Measurements from ENCODE around the gene SASH1. TPM values are rescaled to one million over a fixed set of nuclear protein-coding genes. Genes with fewer than 3 reads are reported as not detected.

The SASH1 gene
- total RNA-seq, 1 experiment from 2014 or later: 9.8 TPM

DNA sequence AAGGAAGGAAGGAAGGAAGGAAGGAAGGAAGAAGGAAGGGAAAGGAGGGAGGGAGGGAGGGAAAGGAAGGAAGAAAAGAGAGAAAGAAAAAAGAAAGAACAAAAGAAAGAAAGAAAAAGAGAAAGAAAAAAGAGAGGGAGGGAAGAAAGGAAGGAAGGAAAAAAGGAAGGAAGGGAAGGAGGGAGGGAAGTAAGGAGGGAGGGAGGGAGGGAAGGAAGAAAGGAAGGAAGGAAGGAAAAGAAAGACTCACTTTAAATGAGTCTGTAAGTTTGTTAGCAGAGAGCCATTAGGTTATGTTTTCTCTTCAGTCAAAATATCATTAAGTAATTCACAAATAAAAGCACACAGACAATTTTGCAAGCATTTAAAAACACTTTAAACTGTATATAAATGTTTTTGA is 44.0 kb upstream of the SASH1 start:
- ATAC-seq (no peak), DNase-seq (no peak)
- H3K9ac ChIP-seq (ENCODE audit: low read length): no peak overlapping the region
- H3K4me1 ChIP-seq (ENCODE audit: insufficient read depth, low read length): no peaks in the 10 kb centered on the region
- H4K20me1 ChIP-seq (ENCODE audit: low read length): no peaks in the 10 kb centered on the region
- intact Hi-C loops (cut with micrococcal nuclease): no loop called here
- no peaks in the 10 kb centered on the region for H3K9me3 ChIP-seq (ENCODE audit: low read length)
- no peak overlapping the region for H3K27ac ChIP-seq (ENCODE audit: low read length)
- H3K9me2 ChIP-seq (replicated peaks; ENCODE audit: low read length): no peaks in the 10 kb centered on the region
- H2AFZ ChIP-seq (ENCODE audit: low read length): no peak overlapping the region
- BruUV-seq (replicated peaks): no TSS peak
- TF ChIP-seq, protein P1, sequence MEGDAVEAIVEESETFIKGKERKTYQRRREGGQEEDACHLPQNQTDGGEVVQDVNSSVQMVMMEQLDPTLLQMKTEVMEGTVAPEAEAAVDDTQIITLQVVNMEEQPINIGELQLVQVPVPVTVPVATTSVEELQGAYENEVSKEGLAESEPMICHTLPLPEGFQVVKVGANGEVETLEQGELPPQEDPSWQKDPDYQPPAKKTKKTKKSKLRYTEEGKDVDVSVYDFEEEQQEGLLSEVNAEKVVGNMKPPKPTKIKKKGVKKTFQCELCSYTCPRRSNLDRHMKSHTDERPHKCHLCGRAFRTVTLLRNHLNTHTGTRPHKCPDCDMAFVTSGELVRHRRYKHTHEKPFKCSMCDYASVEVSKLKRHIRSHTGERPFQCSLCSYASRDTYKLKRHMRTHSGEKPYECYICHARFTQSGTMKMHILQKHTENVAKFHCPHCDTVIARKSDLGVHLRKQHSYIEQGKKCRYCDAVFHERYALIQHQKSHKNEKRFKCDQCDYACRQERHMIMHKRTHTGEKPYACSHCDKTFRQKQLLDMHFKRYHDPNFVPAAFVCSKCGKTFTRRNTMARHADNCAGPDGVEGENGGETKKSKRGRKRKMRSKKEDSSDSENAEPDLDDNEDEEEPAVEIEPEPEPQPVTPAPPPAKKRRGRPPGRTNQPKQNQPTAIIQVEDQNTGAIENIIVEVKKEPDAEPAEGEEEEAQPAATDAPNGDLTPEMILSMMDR (conservative IDR thresholded peaks at IDR 0.05; ENCODE audit: low read depth, low read length): no peak
- TF ChIP-seq EZH2 (IDR thresholded peaks at IDR 0.05; ENCODE audit: low read length, unreplicated experiment) (no peak), EZH2phosphoT487 (IDR thresholded peaks at IDR 0.05; ENCODE audit: borderline replicate concordance, low read length) (no peak)
- H3F3A ChIP-seq (ENCODE audit: low read length, unreplicated experiment): no peaks in the 10 kb centered on the region
- H3K4me2 ChIP-seq (ENCODE audit: low read length): no peak overlapping the region
- no peaks in the 10 kb centered on the region for H3K79me2 ChIP-seq (ENCODE audit: low read length)
- POLR2A ChIA-PET (ENCODE audit: unreplicated experiment): no interaction called here
- CTCF ChIA-PET: no interaction called here
- H3K36me3 ChIP-seq (ENCODE audit: low read depth, low read length): no peaks in the 10 kb centered on the region
- no peaks in the 10 kb centered on the region for H3K27me3 ChIP-seq (ENCODE audit: low read length)
- H3K4me3 ChIP-seq (ENCODE audit: low read length): no peak overlapping the region

DNA sequence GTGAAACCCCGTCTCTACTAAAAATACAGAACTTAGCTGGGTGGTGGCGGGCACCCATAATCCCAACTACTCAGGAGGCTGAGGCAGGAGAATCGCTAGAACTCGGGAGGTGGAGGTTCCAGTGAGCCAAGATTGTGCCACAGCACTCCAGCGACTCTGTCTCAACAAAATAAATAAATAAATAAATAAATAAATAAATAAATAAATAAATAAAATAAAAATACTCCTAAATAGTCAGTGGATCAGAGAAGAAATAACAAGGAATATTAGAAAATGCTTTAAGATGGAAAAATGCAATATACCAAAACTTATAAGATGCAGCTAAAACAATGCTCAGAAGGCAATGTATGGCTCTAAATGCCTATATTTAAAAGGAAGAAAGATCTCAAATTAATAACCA is 39.0 kb upstream of the SASH1 start:
- Histone ChIP-seq H2AFZ (ENCODE audit: low read length) (no peak overlapping the region), H3K9ac (ENCODE audit: low read length) (no peak overlapping the region), H3K4me3 (ENCODE audit: low read length) (no peak overlapping the region), H3F3A (ENCODE audit: low read length, unreplicated experiment) (no peaks in the 10 kb centered on the region), H3K4me1 (ENCODE audit: insufficient read depth, low read length) (peaks cover 22% of the 10 kb centered on the region), H3K27me3 (ENCODE audit: low read length) (no peaks in the 10 kb centered on the region), H3K27ac (ENCODE audit: low read length) (no peak overlapping the region), H3K4me2 (ENCODE audit: low read length) (no peak overlapping the region), H3K79me2 (ENCODE audit: low read length) (no peaks in the 10 kb centered on the region), H3K36me3 (ENCODE audit: low read depth, low read length) (no peaks in the 10 kb centered on the region), H4K20me1 (ENCODE audit: low read length) (no peaks in the 10 kb centered on the region), H3K9me3 (ENCODE audit: low read length) (no peaks in the 10 kb centered on the region), H3K9me2 (replicated peaks; ENCODE audit: low read length) (no peaks in the 10 kb centered on the region)
- TF ChIP-seq EZH2phosphoT487 (IDR thresholded peaks at IDR 0.05; ENCODE audit: borderline replicate concordance, low read length): no peak
- TF ChIP-seq, protein P1 (conservative IDR thresholded peaks at IDR 0.05; ENCODE audit: low read depth, low read length): no peak
- no peak for TF ChIP-seq EZH2 (IDR thresholded peaks at IDR 0.05; ENCODE audit: low read length, unreplicated experiment)
- DNase-seq (no peak), ATAC-seq (no peak)
- intact Hi-C loops (cut with micrococcal nuclease): no loop called here
- no TSS peak for BruUV-seq (replicated peaks)
- ChIA-PET CTCF (no interaction called here), POLR2A (ENCODE audit: unreplicated experiment) (no interaction called here)

DNA sequence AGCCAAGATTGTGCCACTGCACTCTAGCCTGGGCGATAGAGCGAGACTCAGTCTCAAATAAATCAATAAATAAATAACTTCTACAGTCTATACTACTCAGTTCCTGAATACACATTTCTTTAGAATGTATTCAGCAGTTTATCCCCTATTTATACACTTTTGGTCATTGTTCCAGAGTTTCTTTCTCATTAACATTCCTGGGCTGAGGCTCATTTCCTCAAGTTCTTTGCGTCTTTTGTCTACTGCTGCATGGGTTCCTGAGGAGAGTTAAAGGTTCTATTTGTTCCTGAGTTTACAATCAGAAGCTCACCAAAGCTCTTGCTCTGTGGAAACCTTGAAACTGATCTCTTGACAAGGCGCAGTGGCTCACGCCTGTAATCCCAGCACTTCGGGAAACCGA is 37.7 kb upstream of the SASH1 start:
- no peaks in the 10 kb centered on the region for H3K36me3 ChIP-seq (ENCODE audit: low read depth, low read length)
- no peaks in the 10 kb centered on the region for H3K9me2 ChIP-seq (replicated peaks; ENCODE audit: low read length)
- H3K4me1 ChIP-seq (ENCODE audit: insufficient read depth, low read length): peaks cover 22% of the 10 kb centered on the region
- no peak overlapping the region for H2AFZ ChIP-seq (ENCODE audit: low read length)
- no TSS peak for BruUV-seq (replicated peaks)
- no peaks in the 10 kb centered on the region for H3F3A ChIP-seq (ENCODE audit: low read length, unreplicated experiment)
- peak; percentile 81 for DNase-seq
- no peaks in the 10 kb centered on the region for H3K9me3 ChIP-seq (ENCODE audit: low read length)
- ATAC-seq: peak; percentile 74
- H3K9ac ChIP-seq (ENCODE audit: low read length): no peak overlapping the region
- no peak overlapping the region for H3K4me3 ChIP-seq (ENCODE audit: low read length)
- H3K27me3 ChIP-seq (ENCODE audit: low read length): no peaks in the 10 kb centered on the region
- no peaks in the 10 kb centered on the region for H3K79me2 ChIP-seq (ENCODE audit: low read length)
- CTCF ChIA-PET: no interaction called here
- intact Hi-C loops (cut with micrococcal nuclease): loop anchor here (1.0 to 5.0 kb wide), 2 partner anchors 38 to 136 kb away; no protein-coding TSS in a partner anchor
- no peaks in the 10 kb centered on the region for H4K20me1 ChIP-seq (ENCODE audit: low read length)
- H3K27ac ChIP-seq (ENCODE audit: low read length): peak overlapping the region; percentile 71
- H3K4me2 ChIP-seq (ENCODE audit: low read length): 0 out of 2 replicates have a peak overlapping the region, but pooled peaks have one; percentile 8
- TF ChIP-seq, protein P1 (conservative IDR thresholded peaks at IDR 0.05; ENCODE audit: low read depth, low read length): no peak
- TF ChIP-seq EZH2 (IDR thresholded peaks at IDR 0.05; ENCODE audit: low read length, unreplicated experiment): no peak
- TF ChIP-seq EZH2phosphoT487 (IDR thresholded peaks at IDR 0.05; ENCODE audit: borderline replicate concordance, low read length): no peak
- POLR2A ChIA-PET (ENCODE audit: unreplicated experiment): interaction anchor here (0.7 kb wide), 1 partner anchor 436 kb away, joined by 4 read pairs; no protein-coding TSS in a partner anchor

All from PC-3 (cell line).